Upper lobe of left lung (tissue), 6 donors: ENCODE data around the gene PPP1R9A. TPM values are rescaled to one million over a fixed set of nuclear protein-coding genes. Genes with fewer than 3 reads are reported as not detected.

ENCODE experiments used
- ATAC-seq, 2 donors: fragments of 200-7000 bp; cut with Tn5 transposase; one replicate each; pipeline ENCODE4 v1.9.1; 2022; ENCODE audit warnings: mild to moderate bottlenecking in 2 of 2, moderate library complexity in 2 of 2; ENCODE audit not compliant: low FRiP score in 2 of 2
- DNase-seq, 2 donors: peaks; one replicate each; pipeline ENCODE4 v3.0.0-alpha.2; 2019 to 2020
- H3K27ac ChIP-seq, 4 donors: fragments of 200-600 bp; sonication (generic); one replicate each; pipeline ENCODE4 v1.5.1; 2016 to 2019
- H3K27me3 ChIP-seq, 4 donors: fragments of 200-600 bp; sonication (generic); one replicate each; pipeline ENCODE4 v1.5.1; 2017 to 2019
- H3K36me3 ChIP-seq, 4 donors: fragments of 200-600 bp; sonication (generic); one replicate each; pipeline ENCODE4 v1.5.1; 2016 to 2019
- H3K4me1 ChIP-seq, 4 donors: fragments of 200-600 bp; sonication (generic); one replicate each; pipeline ENCODE4 v1.5.1; 2018 to 2019
- H3K4me3 ChIP-seq, 4 donors: fragments of 200-600 bp; sonication (generic); one replicate each; pipeline ENCODE4 v1.5.1; 2017 to 2019; ENCODE audit warnings: mild to moderate bottlenecking in 2 of 4, moderate library complexity in 1 of 4
- H3K9me3 ChIP-seq, 4 donors: fragments of 200-600 bp; sonication (generic); one replicate each; pipeline ENCODE4 v1.5.1; 2018 to 2019
- EP300 ChIP-seq, 4 donors: sonication (generic); formaldehyde crosslinking; IDR thresholded peaks; one replicate each; pipeline ENCODE4 v1.5.1; 2017; ENCODE audit warnings: antibody characterized with exemption in 4 of 4, control low read depth in 2 of 4
- POLR2A ChIP-seq, 4 donors: fragments of 450-650 bp; IDR thresholded peaks; one replicate each; pipeline ENCODE4 v1.5.1; 2016 to 2017; ENCODE audit warnings: antibody characterized with exemption in 4 of 4, mild to moderate bottlenecking in 2 of 4
- POLR2AphosphoS5 ChIP-seq, 2 donors: sonication (generic); formaldehyde crosslinking; IDR thresholded peaks; one replicate each; pipeline ENCODE4 v1.5.1; 2017; ENCODE audit warnings: antibody characterized with exemption in 2 of 2
- WGBS, 2 donors: methylation state at CpG; one replicate each; pipeline ENCODE4 v1.1.5; 2017 to 2018; 5-methylcytosine and 5-hydroxymethylcytosine counted together
- total RNA-seq, 6 donors: library from RNA; depleted of rRNA in 4 of 6; stranded (reverse); fragments of >200 nt in 4 of 6; gene quantifications; one replicate each; pipeline versions ENCODE4 v1.1.0 to v1.2.1, GENCODE V29; 2016 to 2021
- TF ChIP-seq, protein P1 (sequence below), 6 experiments: fragments of 450-650 bp in 4 of 6; fragments of 200-600 bp in 2 of 6; sonication (generic) in 2 of 6; IDR thresholded peaks; one replicate each; pipeline ENCODE4 v1.5.1; 2016 to 2019; ENCODE audit warnings: antibody characterized with exemption in 6 of 6
- donor health status: DM: no; HTN: no; CAD: no; lungs with moderate emphysema.
- donor health status: DM: no; HTN: yes; CAD: no; lungs with severe emphysema.

PPP1R9A gene
- total RNA-seq, 6 donors from 2014 or later: 16.9 to 41.9 (median 26.2) TPM

DNA sequence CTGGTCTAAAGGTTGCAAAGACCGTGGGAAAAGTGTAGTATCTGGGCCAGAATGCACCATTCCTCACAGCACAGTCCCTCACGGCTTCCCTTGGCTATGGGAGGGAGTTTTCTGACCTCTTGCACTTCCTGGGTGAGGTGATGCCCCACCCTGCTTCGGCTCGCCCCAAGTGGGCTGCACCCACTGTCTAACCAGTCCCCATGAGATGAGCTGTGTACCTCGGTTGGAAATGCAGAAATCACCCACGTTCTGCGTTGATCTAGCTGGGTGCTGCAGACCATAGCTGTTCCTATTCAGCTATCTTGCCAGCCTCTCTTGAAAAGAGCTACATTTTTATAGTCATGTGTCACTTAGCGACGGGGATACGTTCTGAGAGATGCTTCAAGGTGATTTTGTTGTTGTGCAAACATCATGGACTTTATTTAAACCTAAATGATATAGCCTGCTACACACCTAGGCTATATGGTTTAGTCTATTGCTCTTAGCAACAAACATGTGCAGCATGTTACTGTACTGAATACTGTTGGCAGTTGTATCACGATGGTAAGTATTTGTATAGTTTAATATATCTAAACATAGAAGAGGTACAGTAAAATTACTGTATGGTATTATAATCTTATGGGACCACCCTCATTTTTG lies 120.0 kb downstream of the PPP1R9A start:
- TF ChIP-seq POLR2AphosphoS5 (IDR thresholded peaks at IDR 0.05) (no peak), EP300 (IDR thresholded peaks at IDR 0.05) (no peak), POLR2A (IDR thresholded peaks at IDR 0.05) (no peak)
- TF ChIP-seq, protein P1, sequence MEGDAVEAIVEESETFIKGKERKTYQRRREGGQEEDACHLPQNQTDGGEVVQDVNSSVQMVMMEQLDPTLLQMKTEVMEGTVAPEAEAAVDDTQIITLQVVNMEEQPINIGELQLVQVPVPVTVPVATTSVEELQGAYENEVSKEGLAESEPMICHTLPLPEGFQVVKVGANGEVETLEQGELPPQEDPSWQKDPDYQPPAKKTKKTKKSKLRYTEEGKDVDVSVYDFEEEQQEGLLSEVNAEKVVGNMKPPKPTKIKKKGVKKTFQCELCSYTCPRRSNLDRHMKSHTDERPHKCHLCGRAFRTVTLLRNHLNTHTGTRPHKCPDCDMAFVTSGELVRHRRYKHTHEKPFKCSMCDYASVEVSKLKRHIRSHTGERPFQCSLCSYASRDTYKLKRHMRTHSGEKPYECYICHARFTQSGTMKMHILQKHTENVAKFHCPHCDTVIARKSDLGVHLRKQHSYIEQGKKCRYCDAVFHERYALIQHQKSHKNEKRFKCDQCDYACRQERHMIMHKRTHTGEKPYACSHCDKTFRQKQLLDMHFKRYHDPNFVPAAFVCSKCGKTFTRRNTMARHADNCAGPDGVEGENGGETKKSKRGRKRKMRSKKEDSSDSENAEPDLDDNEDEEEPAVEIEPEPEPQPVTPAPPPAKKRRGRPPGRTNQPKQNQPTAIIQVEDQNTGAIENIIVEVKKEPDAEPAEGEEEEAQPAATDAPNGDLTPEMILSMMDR (IDR thresholded peaks at IDR 0.05): no peak
- H3K36me3 ChIP-seq: no peaks in the 10 kb centered on the region
- H3K9me3 ChIP-seq: peaks cover 0 to 13% (median 3%) of the 10 kb centered on the region in 4 donors
- no peaks in the 10 kb centered on the region for H3K27me3 ChIP-seq
- peak overlapping the region in 1 of 4 donors; percentile 61 for H3K27ac ChIP-seq
- ATAC-seq (no peak), DNase-seq (peak; percentile 28 to 34)
- H3K4me1 ChIP-seq: peaks cover 0 to 5% (median 0%) of the 10 kb centered on the region in 4 donors
- H3K4me3 ChIP-seq: no peak overlapping the region
- 66 to 75% methylated on average over 11 of the region's 11 CpGs for WGBS, 2 donors

- no peak for ATAC-seq
These were observed 121.3 kb downstream of the PPP1R9A start for GRCh38 chr7:95028683-95029082.

DNA sequence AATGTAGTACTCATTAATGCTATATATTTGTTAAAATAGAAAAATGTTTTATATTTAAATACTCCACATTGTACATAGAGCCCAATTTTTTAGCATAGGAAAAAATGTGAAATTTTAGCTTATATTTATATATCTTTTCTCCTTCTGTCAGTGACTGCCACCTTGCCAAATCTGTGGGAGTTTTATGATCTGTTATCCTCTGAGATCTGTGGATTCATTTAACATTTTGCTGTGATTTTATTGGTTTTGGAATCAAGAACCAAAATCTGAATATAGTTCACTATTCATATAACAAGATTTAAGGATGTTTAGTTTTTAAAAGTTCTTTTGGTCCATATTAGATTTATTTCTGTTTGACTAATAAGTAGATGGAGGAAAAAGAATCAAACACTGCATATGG lies 127.9 kb downstream of the PPP1R9A start:
- ATAC-seq (no peak), DNase-seq (no peak)
- no peaks in the 10 kb centered on the region for H3K9me3 ChIP-seq
- TF ChIP-seq, protein P1 (IDR thresholded peaks at IDR 0.05): no peak
- TF ChIP-seq POLR2AphosphoS5 (IDR thresholded peaks at IDR 0.05) (no peak), POLR2A (IDR thresholded peaks at IDR 0.05) (no peak), EP300 (IDR thresholded peaks at IDR 0.05) (no peak)
- H3K27me3 ChIP-seq: no peaks in the 10 kb centered on the region
- no peak overlapping the region for H3K27ac ChIP-seq
- H3K36me3 ChIP-seq: no peaks in the 10 kb centered on the region
- no peak overlapping the region for H3K4me3 ChIP-seq
- no peaks in the 10 kb centered on the region for H3K4me1 ChIP-seq

More at GRCh38 chr7:95028683-95029082, 121.3 kb downstream of the PPP1R9A start:
- H3K36me3 ChIP-seq: no peaks in the 10 kb centered on the region
- H3K27ac ChIP-seq: no peak overlapping the region
- peaks cover 0 to 5% (median 0%) of the 10 kb centered on the region in 4 donors for H3K4me1 ChIP-seq
- TF ChIP-seq POLR2AphosphoS5 (IDR thresholded peaks at IDR 0.05) (no peak), EP300 (IDR thresholded peaks at IDR 0.05) (no peak), POLR2A (IDR thresholded peaks at IDR 0.05) (no peak)
- TF ChIP-seq, protein P1 (IDR thresholded peaks at IDR 0.05): no peak
- no peak overlapping the region for H3K4me3 ChIP-seq
- peaks cover 0 to 13% (median 3%) of the 10 kb centered on the region in 4 donors for H3K9me3 ChIP-seq
- 73 to 96% methylated on average over 1 of the region's 1 CpG for WGBS, 2 donors
- no peak for DNase-seq
- H3K27me3 ChIP-seq: no peaks in the 10 kb centered on the region

DNA sequence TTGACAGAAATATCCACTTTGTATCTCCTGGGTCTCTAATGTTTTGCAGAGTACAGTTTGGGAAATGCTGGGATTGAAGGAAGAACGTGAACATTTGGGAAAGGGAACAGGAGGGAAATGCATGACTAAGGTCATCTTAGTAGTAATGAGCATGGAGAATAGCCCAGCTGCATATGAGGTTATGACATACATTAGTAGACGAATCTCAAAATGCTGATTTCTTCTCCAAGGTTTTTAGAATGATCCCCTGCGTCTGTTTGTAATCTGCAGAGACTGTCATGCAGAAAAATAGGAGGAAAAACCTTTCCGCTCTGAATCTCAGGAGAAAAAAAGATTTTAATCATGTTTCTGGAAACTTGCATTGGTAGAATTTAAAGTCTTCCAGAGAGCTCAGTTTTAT lies 133.6 kb downstream of the PPP1R9A start:
- TF ChIP-seq POLR2A (IDR thresholded peaks at IDR 0.05) (no peak), EP300 (IDR thresholded peaks at IDR 0.05) (no peak), POLR2AphosphoS5 (IDR thresholded peaks at IDR 0.05) (no peak)
- TF ChIP-seq, protein P1 (IDR thresholded peaks at IDR 0.05): no peak
- Histone ChIP-seq H3K9me3 (no peaks in the 10 kb centered on the region), H3K27ac (no peak overlapping the region), H3K27me3 (no peaks in the 10 kb centered on the region), H3K4me3 (no peak overlapping the region), H3K36me3 (no peaks in the 10 kb centered on the region), H3K4me1 (no peaks in the 10 kb centered on the region)
- ATAC-seq (no peak), DNase-seq (no peak)
- WGBS, 2 donors: 86 to 89% methylated on average over 4 of the region's 4 CpGs
